HG03432 (cell line): ENCODE measurements around the gene ICAM2.

Source experiments
- ATAC-seq: cut with Tn5 transposase; IDR thresholded peaks from one replicate; pipeline ENCODE4 v1.9.1; 2021; ENCODE audit warnings: mild to moderate bottlenecking, moderate library complexity; ENCODE audit not compliant: unreplicated experiment

Gene ICAM2

GRCh38 chr17:63978272-63979200 is 41.9 kb downstream of the ICAM2 start:
- ATAC-seq = no peak

GRCh38 chr17:63976702-63977101 is 43.7 kb downstream of the ICAM2 start:
- no peak for ATAC-seq

DNA sequence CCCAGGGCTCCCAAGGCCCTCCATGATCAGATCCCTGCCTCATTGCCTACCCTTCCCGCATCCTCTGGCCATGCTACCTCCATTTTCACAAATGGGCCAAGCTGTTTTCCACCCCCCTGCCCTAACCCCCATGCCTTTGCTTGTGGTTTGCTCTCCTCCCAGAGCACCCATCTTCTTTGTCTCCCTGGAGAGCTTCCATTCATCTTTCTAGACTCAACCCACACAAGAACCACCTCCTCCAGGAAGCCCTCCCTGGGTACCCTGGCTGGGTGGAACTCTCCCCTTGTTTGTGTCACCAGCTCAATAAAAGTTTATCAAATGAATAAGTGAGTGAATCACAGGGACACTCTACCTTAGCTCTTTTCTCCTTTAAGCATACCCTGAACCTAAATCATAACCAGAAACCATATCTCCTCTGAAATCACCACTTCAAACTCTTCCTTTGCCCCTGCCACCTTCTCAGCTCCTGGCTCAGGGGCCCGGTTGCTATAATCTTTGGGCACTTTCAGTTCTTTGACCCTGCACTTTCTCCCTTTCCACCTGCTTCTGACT is 44.8 kb downstream of the ICAM2 start:
- no peak for ATAC-seq

- no peak for ATAC-seq
Measured at GRCh38 chr17:63974594-63975192, 45.7 kb downstream of the ICAM2 start.

GRCh38 chr17:63973930-63974593 is 46.4 kb downstream of the ICAM2 start:
- ATAC-seq = no peak

DNA sequence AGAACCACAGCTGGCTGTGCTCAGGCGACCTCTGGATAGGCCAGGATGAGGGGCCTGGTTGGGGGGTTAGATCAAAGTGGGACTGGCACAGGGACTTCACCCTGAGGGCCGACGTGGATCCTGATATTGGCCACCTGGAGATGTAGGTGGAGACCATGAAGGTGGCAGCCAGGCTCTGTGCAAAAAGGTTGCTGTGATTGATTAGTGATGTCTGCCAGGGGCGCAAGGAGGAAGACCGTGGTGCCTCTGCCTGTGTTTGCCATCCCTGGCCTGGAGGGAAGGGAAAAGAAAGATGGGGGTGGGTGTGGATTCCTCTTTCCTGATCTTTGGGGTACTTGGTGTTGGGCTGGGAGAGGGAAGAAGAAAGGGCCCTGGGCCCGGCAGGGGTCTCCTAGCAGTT is 47.2 kb downstream of the ICAM2 start:
- no peak for ATAC-seq

GRCh38 chr17:63972796-63973195 is 47.6 kb downstream of the ICAM2 start, which contains the start of gene SCN4A:
Gene SCN4A (minus strand): TSS chr17:63972918. CDS start chr17:63972841, 77 bp downstream.
- no peak for ATAC-seq

DNA sequence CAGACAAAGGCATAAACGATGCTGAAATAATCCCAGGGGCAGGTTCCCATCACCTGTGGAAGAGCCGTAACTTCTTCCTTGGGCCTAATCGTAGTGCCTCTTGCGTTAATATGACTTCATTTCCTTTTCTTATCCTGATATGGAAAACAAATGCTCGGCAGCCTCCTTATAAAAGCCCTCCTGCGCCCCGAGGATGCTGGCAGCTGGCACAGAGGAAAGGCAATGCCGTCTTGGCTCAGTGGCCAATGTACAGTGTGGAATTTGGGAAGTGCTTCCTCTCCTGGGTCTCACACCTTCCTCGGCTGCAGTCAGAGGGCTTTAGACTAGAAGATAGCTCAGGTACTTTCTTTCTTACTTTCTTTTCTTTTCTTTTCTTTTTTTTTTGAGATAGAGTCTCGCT is 51.2 kb downstream of the ICAM2 start:
- no peak for ATAC-seq

GRCh38 chr17:63967953-63968352 is 52.5 kb downstream of the ICAM2 start:
- ATAC-seq = no peak

DNA sequence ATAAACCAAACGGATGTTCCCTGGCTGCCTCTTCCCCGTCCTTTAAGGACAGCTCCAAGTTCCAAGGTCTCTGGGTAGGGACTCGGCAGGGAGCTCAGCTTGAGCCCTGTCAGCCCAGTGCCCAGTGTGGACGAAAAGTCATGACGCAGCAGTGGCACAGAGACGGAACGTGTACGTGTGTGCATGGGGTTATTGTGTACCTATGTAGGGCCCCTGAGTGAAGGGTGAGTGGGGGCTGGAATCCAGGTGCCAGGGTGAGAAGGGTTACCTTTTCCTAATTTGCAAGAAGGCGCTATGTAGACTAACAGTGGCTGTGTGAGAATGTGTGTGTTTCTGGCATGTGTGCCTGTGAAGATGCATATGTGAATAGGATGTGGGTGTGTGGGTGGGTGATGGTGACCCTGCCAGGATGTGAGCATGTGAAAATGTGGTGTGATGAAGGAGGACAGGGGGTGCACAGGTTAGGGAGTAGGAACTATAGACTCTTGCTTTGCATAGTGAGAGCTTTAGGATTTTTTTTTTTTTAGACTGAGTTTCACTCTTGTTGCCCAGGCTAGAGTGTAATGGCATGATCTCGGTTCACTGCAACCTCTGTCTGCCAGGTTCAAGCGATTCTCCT is 53.7 kb downstream of the ICAM2 start:
- peak; percentile 59 for ATAC-seq

DNA sequence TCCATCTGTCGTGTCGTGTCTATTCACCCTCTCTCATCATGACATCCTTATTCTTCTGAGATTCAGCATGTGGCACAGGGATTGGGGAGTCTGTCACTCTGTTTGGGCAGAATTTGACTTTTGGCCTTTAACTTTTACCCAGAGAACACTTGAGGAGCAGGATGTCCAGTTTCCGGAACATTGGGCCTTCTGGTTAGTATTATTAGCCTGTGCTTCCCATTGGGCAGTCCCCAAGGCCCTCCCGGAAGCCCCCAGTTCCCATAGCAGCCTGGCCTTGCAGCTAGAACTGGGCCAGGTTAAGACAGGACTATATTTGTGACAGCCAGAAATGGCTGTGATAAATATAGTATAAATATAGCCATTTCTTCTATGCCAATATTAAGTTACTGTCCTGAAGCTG is 57.3 kb downstream of the ICAM2 start:
- ATAC-seq = no peak

DNA sequence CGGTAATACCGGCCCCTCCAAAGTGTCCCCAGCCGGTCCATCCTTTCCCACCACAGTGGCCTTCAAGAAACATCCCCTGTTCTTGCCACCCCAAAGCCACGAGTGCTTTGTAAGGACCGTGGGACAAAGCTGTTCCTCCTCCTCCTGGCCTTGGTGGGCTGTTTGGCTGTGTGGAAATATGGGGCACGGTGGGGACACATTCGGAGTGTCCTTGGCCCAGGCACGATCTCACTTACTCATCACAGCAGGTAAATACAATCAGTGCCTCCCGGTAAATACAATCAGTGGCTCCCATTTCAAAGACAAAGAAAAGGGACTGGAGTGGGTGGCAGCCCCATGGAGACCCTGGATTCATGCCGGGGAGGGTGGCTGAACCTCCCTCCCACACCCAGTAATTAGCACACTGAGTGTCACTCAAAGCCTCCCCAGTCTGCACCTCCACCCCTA is 58.1 kb downstream of the ICAM2 start:
- ATAC-seq = no peak

DNA sequence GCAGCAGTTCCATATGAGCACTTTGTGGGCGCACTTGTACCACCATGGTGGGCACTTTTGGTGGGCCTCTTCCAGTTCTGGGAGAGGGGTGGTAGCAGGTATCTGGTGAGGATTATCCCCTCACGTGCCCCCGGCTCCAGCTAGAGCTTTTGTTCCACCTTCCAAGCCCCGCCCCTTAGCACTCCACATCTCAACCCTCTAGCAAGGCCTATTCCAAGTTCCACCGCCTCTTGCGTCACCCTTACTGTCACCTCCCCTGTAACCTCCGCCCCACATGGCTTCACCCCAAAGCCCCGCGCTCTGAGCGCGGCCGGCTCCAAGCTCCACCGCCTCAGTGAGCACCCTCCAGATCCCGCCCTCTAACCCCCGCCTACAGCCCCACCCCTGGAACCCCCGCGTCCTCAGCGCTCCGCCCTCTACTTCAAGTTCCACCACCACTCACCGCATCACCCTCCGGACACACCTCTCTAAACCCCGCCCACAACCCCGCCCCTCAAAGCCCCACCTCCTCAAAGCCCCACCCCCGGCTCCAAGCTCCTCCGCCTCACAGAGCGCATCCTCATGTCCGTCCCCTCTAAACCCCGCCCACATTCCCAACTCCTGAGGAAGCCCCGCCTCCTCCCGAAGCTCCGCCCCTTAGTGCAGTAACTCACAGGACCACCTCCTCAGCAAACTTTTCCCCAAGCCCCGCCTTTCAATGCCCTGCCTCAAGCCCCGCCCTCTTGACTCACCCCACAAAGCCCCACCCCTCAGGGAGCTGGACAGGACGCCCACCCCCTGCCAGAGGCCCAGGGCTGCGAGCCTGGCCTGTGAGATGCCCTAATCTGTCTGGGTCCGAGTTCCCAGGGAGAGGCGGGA is 58.8 kb downstream of the ICAM2 start:
- no peak for ATAC-seq

- ATAC-seq = no peak
Measured at GRCh38 chr17:63960430-63960829, 60.0 kb downstream of the ICAM2 start.

DNA sequence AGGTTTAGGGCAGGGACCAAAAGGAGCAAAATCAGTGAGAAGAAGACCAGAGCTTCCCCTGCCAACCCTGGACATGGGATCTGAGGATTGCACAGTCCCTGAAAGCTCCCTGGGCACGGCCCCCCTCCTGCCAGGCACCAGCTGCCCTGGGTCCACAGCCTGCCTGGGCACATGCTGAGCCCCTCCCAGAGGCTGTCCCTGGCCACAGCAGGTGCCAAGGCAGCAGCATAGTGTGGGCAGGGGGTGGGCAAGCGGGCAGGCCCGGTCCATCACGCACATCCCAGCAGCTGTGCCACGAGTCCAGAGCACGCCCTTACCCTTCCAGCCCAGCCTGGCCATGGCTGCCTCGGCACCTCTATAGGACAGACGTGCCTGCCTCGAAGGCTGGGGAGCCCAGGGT is 60.4 kb downstream of the ICAM2 start:
- no peak for ATAC-seq

GRCh38 chr17:63956296-63956920 is 64.0 kb downstream of the ICAM2 start:
- no peak for ATAC-seq

DNA sequence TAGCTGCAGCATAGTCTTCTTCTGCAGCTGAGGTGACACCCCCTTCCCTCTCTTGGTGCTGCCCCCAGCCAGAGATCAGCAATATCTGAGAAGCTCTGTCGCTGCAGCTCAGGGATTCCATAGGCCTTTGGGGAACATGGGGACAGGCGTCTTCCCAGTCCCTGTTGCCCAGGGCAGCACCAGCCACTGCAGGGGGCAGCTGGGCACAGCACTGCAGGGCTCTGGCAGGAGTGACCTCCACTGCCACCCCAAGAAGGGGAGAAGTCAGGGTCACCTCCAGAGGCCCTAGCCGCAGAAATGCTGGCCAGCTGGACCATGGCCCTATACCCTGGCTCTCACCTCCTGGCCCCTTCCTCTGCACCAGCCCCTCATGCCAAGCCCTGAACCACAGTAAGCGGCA is 64.6 kb downstream of the ICAM2 start:
- no peak for ATAC-seq

DNA sequence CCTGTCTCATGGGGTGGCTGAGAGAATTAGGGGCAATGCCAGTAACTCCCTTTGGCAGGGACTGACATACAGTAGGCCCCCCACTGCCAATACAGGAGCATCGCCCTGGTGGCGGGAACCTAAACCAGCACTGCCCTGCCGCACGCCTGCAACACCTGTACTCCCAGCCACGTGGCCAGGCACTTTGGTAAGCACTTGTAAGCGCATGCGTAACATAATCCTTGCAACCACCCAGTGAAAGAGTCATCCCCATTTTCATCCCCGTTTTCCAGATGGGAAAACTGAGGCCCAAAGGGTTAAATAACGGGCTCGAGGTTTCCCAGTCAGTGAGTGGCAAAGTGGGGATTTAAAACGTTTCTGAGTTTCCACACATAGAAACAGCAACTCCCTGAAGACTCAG is 65.2 kb downstream of the ICAM2 start:
- no peak for ATAC-seq

DNA sequence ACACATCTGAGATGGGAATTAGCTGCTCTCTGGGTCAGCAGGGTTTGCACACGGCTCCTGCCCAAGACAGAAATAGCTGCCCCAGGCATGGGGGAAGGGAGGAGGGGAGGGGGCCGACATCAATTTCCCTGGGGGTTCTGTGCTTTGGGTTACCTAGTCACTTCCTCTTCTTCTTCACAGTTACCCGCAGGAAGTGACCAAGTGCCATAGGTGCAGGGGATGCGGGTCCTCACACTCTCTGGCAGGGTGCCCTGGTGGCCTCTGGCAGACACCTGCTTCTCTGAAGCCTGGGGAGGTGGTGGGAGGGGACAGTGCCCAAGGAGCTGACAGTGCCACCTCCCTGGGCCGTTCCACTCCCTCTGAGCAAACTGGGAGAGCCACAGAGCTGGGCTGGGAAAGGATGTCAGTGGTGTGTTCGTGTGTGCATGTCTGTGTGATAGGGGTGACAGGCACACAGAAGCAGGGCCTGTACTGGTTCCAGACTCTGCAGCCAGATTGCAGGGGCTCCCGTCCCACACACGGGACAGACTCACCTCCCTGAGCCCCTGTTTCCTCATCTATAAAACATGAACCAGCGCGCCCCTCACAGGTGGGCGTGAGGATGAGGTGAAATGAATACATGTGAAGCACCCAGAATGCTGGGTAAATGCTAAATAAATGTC is 65.9 kb downstream of the ICAM2 start:
- peak; percentile 65 for ATAC-seq
